Testis (tissue), 3 donors: ENCODE results near the gene IRX4. TPM values are rescaled to one million over a fixed set of nuclear protein-coding genes. Genes with fewer than 3 reads are reported as not detected.
"Not testable (repeated sequence)": the region's sequence is repeated elsewhere in the genome, so short reads cannot be mapped to it uniquely, and the experiment has no call there.

ENCODE experiments used
- DNase-seq: peaks from one replicate; pipeline ENCODE4 v3.0.0-alpha.2; 2019
- H3K27ac ChIP-seq, 2 donors: fragments of 200-600 bp; sonication (generic); one replicate each; pipeline ENCODE4 v1.5.1; 2019
- H3K27me3 ChIP-seq: fragments of 200-600 bp; sonication (generic); one replicate; pipeline ENCODE4 v1.5.1; 2019
- H3K36me3 ChIP-seq: fragments of 200-600 bp; sonication (generic); one replicate; pipeline ENCODE4 v1.5.1; 2017; ENCODE audit warnings: low read depth; ENCODE audit errors: missing control alignments
- H3K4me1 ChIP-seq: fragments of 200-600 bp; sonication (generic); one replicate; pipeline ENCODE4 v1.5.1; 2019
- H3K4me3 ChIP-seq, 2 donors: fragments of 200-600 bp; sonication (generic); one replicate each; pipeline ENCODE4 v1.5.1; 2017 to 2019
- H3K9me3 ChIP-seq: fragments of 200-600 bp; sonication (generic); one replicate; pipeline ENCODE4 v1.5.1; 2017
- CTCF ChIP-seq, 3 experiments: fragments of 450-650 bp in 2 of 3; fragments of 200-600 bp in 1 of 3; sonication (generic) in 1 of 3; IDR thresholded peaks; one replicate each; pipeline ENCODE4 v1.5.1; 2016 to 2019; ENCODE audit warnings: antibody characterized with exemption in 3 of 3, mild to moderate bottlenecking in 2 of 3, moderate library complexity in 1 of 3
- POLR2A ChIP-seq: fragments of 450-650 bp; IDR thresholded peaks from one replicate; pipeline ENCODE4 v1.6.1; 2017; ENCODE audit warnings: antibody characterized with exemption, mild to moderate bottlenecking, moderate library complexity
- WGBS, 2 donors: methylation state at CpG; one replicate each; pipeline ENCODE4 v1.1.5; 2018; 5-methylcytosine and 5-hydroxymethylcytosine counted together
- intact Hi-C: fragments of 100-400 bp; cut with DNase I; formaldehyde crosslinking; loops from one replicate; pipeline ENCODE4 v1.15.1; 2023; ENCODE audit warnings: low total_unique reads
- polyA plus RNA-seq: library from polyadenylated mRNA; stranded (reverse); fragments of 350-450 nt; fragmentation: Illumina TruSeq; extraction: RNeasy Lipid Tissue Mini Kit (QIAGEN cat#74804); gene quantifications from one replicate; pipeline ENCODE4 v1.2.3, GENCODE V29; 2014; ENCODE audit warnings: low read depth, low replicate concordance; ENCODE audit not compliant: insufficient read depth
- total RNA-seq, 2 donors: library from RNA; depleted of rRNA; stranded (reverse); fragments of >200 nt; gene quantifications; one replicate each; pipeline ENCODE4 v1.2.3, GENCODE V29; 2016

The IRX4 gene
- total and polyA plus RNA-seq, 3 donors from 2014 or later, result 0.32 to 2.7 (median 2.0) TPM

GRCh38 chr5:1874348-1874747, 8.4 kb downstream of the IRX4 start:
- Histone ChIP-seq H3K4me1 (no peaks in the 10 kb centered on the region), H3K36me3 (no peaks in the 10 kb centered on the region), H3K4me3 (no peak overlapping the region), H3K9me3 (no peaks in the 10 kb centered on the region), H3K27ac (no peak overlapping the region), H3K27me3 (no peaks in the 10 kb centered on the region)
- intact Hi-C loops, result no loop called here
- DNase-seq, result no peak
- TF ChIP-seq CTCF (IDR thresholded peaks at IDR 0.05), result no peak
- TF ChIP-seq POLR2A, result no peak
- WGBS, 2 donors, result 6 to 7% methylated on average over 10 of the region's 10 CpGs

GRCh38 chr5:1873243-1873959, 9.3 kb downstream of the IRX4 start:
- no peak overlapping the region for H3K4me3 ChIP-seq
- no peaks in the 10 kb centered on the region for H3K27me3 ChIP-seq
- TF ChIP-seq POLR2A, result no peak
- TF ChIP-seq CTCF (IDR thresholded peaks at IDR 0.05), result no peak
- no peaks in the 10 kb centered on the region for H3K36me3 ChIP-seq
- H3K9me3 ChIP-seq, result no peaks in the 10 kb centered on the region
- WGBS, 2 donors, result 38 to 41% methylated on average over 13 of the region's 13 CpGs
- DNase-seq, result no peak
- no peaks in the 10 kb centered on the region for H3K4me1 ChIP-seq
- intact Hi-C loops, result no loop called here
- no peak overlapping the region for H3K27ac ChIP-seq

- Histone ChIP-seq H3K36me3 (no peaks in the 10 kb centered on the region), H3K27me3 (no peaks in the 10 kb centered on the region), H3K27ac (no peak overlapping the region), H3K4me3 (no peak overlapping the region), H3K9me3 (no peaks in the 10 kb centered on the region), H3K4me1 (no peaks in the 10 kb centered on the region)
- no peak for DNase-seq
- TF ChIP-seq POLR2A (no peak), CTCF (IDR thresholded peaks at IDR 0.05) (no peak)
- intact Hi-C loops, result no loop called here
- WGBS, 2 donors, result 75 to 78% methylated on average over 14 of the region's 14 CpGs
Measured at GRCh38 chr5:1871441-1871840, 11.3 kb downstream of the IRX4 start.

- intact Hi-C loops, H3K27ac ChIP-seq, H3K36me3 ChIP-seq, H3K9me3 ChIP-seq, H3K4me1 ChIP-seq, DNase-seq, H3K4me3 ChIP-seq, H3K27me3 ChIP-seq: not testable (repeated sequence)
- 55 to 79% methylated on average over 6 to 21 of the region's 21 CpGs for WGBS, 2 donors
Measured at GRCh38 chr5:1870435-1871272, 12.1 kb downstream of the IRX4 start.

GRCh38 chr5:1868886-1869475, 13.7 kb downstream of the IRX4 start:
- H3K4me3 ChIP-seq, result no peak overlapping the region
- intact Hi-C loops, result no loop called here
- H3K27me3 ChIP-seq, result no peaks in the 10 kb centered on the region
- no peak for DNase-seq
- no peaks in the 10 kb centered on the region for H3K36me3 ChIP-seq
- H3K9me3 ChIP-seq, result no peaks in the 10 kb centered on the region
- WGBS, 2 donors, result 75 to 79% methylated on average over 12 to 19 of the region's 19 CpGs
- H3K4me1 ChIP-seq, result no peaks in the 10 kb centered on the region
- H3K27ac ChIP-seq, result no peak overlapping the region
- TF ChIP-seq CTCF (IDR thresholded peaks at IDR 0.05) (no peak), POLR2A (no peak)
